GM23338 (cell line): ENCODE measurements around the gene PCSK5. TPM values are rescaled to one million over a fixed set of nuclear protein-coding genes. Genes with fewer than 3 reads are reported as not detected.

Experiments
- ATAC-seq: fragments of 200-7000 bp; cut with Tn5 transposase; 3 replicates; pipeline ENCODE4 v1.9.1; 2020
- DNase-seq: peaks from one replicate; pipeline ENCODE4 v3.0.0-alpha.2; 2015; ENCODE audit warnings: low spot score
- H2AFZ ChIP-seq: fragments of 200-600 bp; sonication (generic); 2 replicates; pipeline ENCODE4 v1.8.0; 2016; ENCODE audit warnings: antibody characterized with exemption, mild to moderate bottlenecking, moderate library complexity
- H3F3A ChIP-seq: fragments of 200-600 bp; sonication (generic); replicated peaks from 2 replicates; pipeline ENCODE4 v1.8.0; 2017; ENCODE audit warnings: antibody characterized with exemption, mixed run types, low read depth
- H3K27ac ChIP-seq: fragments of 200-600 bp; sonication (generic); 2 replicates; pipeline ENCODE4 v1.6.1; 2016; ENCODE audit warnings: low read depth
- H3K27me3 ChIP-seq: fragments of 200-600 bp; sonication (generic); 2 replicates; pipeline ENCODE4 v1.8.0; 2016; ENCODE audit warnings: mild to moderate bottlenecking, mixed run types, moderate library complexity; ENCODE audit not compliant: insufficient read depth
- H3K36me3 ChIP-seq: fragments of 200-600 bp; sonication (generic); 2 replicates; pipeline ENCODE4 v1.8.0; 2016; ENCODE audit warnings: mild to moderate bottlenecking; ENCODE audit not compliant: insufficient read depth
- H3K4me1 ChIP-seq: fragments of 200-600 bp; sonication (generic); 2 replicates; pipeline ENCODE4 v1.8.0; 2016; ENCODE audit warnings: mild to moderate bottlenecking, moderate library complexity; ENCODE audit not compliant: insufficient read depth
- H3K4me2 ChIP-seq: fragments of 200-600 bp; sonication (generic); 2 replicates; pipeline ENCODE4 v1.7.1; 2017; ENCODE audit warnings: mixed run types
- H3K4me3 ChIP-seq: fragments of 200-600 bp; sonication (generic); 2 replicates; pipeline ENCODE4 v1.6.1; 2016; ENCODE audit warnings: mixed run types
- H3K79me2 ChIP-seq: fragments of 200-600 bp; sonication (generic); replicated peaks from 2 replicates; pipeline ENCODE4 v1.8.0; 2017; ENCODE audit warnings: mild to moderate bottlenecking; ENCODE audit not compliant: insufficient read depth
- H3K9me2 ChIP-seq: fragments of 200-600 bp; sonication (generic); 2 replicates; pipeline ENCODE4 v1.8.0; 2017; ENCODE audit not compliant: insufficient read depth
- H4K20me1 ChIP-seq: fragments of 200-600 bp; sonication (generic); replicated peaks from 2 replicates; pipeline ENCODE4 v1.8.0; 2017; ENCODE audit warnings: mild to moderate bottlenecking; ENCODE audit not compliant: insufficient read depth
- H3K27ac Mint-ChIP-seq: 2 replicates; pipeline ENCODE4 v1.8.0; 2020; ENCODE audit warnings: inconsistent platforms, mild to moderate bottlenecking, moderate library complexity, mixed read lengths
- H3K27me3 Mint-ChIP-seq: 3 replicates; pipeline ENCODE4 v1.8.0; 2022; ENCODE audit warnings: low read depth, mild to moderate bottlenecking, moderate library complexity, mixed read lengths, inconsistent platforms; ENCODE audit not compliant: insufficient read depth, poor library complexity
- H3K36me3 Mint-ChIP-seq: 3 replicates; pipeline ENCODE4 v1.8.0; 2021; ENCODE audit warnings: low read depth, mild to moderate bottlenecking, inconsistent platforms, moderate library complexity, mixed read lengths
- H3K4me1 Mint-ChIP-seq: 3 replicates; pipeline ENCODE4 v1.8.0; 2020; ENCODE audit warnings: mild to moderate bottlenecking, inconsistent platforms, mixed read lengths
- H3K4me3 Mint-ChIP-seq: 3 replicates; pipeline ENCODE4 v1.8.0; 2021; ENCODE audit warnings: moderate library complexity, mild to moderate bottlenecking, inconsistent platforms, mixed read lengths
- H3K9me3 Mint-ChIP-seq: 3 replicates; pipeline ENCODE4 v1.8.0; 2020; ENCODE audit warnings: moderate library complexity, mild to moderate bottlenecking, inconsistent platforms, mixed read lengths
- EZH2phosphoT487 ChIP-seq: fragments of 200-600 bp; sonication (generic); IDR thresholded peaks from one replicate; pipeline ENCODE4 v1.8.1; 2018; ENCODE audit warnings: antibody characterized with exemption; ENCODE audit not compliant: unreplicated experiment
- STAT1 ChIP-seq: IDR thresholded peaks from one replicate; pipeline ENCODE4 v1.6.1; 2016; ENCODE audit warnings: antibody characterized with exemption; ENCODE audit not compliant: unreplicated experiment
- ZNF331 ChIP-seq: fragments of 250-450 bp; sonication (Bioruptor Pico); IDR thresholded peaks from 2 replicates; pipeline ENCODE4 v1.5.0; 2020; ENCODE audit warnings: low read depth, mild to moderate bottlenecking, moderate library complexity
- polyA plus RNA-seq: library from polyadenylated mRNA; unstranded; fragments of >200 nt; fragmentation: Nextera tagmentation; extraction: Ambion mirVana; gene quantifications from 2 replicates; pipeline ENCODE4 v1.2.1, GENCODE V29; 2016
- total RNA-seq: library from RNA; depleted of rRNA; stranded (reverse); fragments of >200 nt; shearing (Covaris generic); gene quantifications from 2 replicates; pipeline ENCODE4 v1.2.3, GENCODE V29; 2014
- TF ChIP-seq, protein P1 (sequence below): fragments of 250-450 bp; sonication (Bioruptor Pico); IDR thresholded peaks from 2 replicates; pipeline ENCODE4 v1.5.0; 2020; ENCODE audit warnings: mild to moderate bottlenecking, moderate library complexity
- TF ChIP-seq, protein P2 (sequence below): IDR thresholded peaks from one replicate; pipeline ENCODE4 v1.6.1; 2018; ENCODE audit warnings: antibody characterized with exemption; ENCODE audit not compliant: unreplicated experiment

The PCSK5 gene
- total and polyA plus RNA-seq, 2 experiments from 2014 or later, result 12.3 to 34.8 TPM

DNA sequence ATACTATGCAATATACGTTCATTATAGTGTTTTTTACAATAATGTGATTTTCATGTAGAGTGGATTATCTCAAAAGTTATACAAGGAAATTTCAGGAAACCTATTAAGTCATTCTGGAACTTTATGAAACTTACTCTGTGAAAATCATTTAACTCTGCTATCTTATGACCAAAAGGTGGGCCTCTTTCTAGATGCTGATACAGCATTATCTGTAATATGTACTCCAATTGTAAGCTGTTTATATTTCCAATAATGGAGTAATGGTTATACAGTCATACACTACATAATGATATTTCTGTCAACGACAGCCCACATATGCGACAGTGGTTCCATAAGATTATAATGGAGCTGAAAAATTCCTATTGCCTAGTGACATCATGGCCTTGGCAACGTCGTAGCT lies 18.8 kb upstream of the PCSK5 start:
- no peak overlapping the region for H2AFZ ChIP-seq
- no peak overlapping the region for H3K4me3 ChIP-seq
- no peak overlapping the region for H3K4me3 Mint-ChIP-seq
- H3F3A ChIP-seq, result no peaks in the 10 kb centered on the region
- no peaks in the 10 kb centered on the region for H3K36me3 ChIP-seq
- ATAC-seq (no peak), DNase-seq (no peak)
- no peaks in the 10 kb centered on the region for H3K4me1 ChIP-seq
- H3K27me3 ChIP-seq, result no peaks in the 10 kb centered on the region
- H3K27ac ChIP-seq, result no peak overlapping the region
- no peaks in the 10 kb centered on the region for H3K9me2 ChIP-seq
- no peak overlapping the region for H3K4me2 ChIP-seq
- H4K20me1 ChIP-seq, result no peaks in the 10 kb centered on the region
- H3K27me3 Mint-ChIP-seq, result no peaks in the 10 kb centered on the region
- no peak for TF ChIP-seq ZNF331 (CRISPR knock-in tag)
- TF ChIP-seq, protein P1, sequence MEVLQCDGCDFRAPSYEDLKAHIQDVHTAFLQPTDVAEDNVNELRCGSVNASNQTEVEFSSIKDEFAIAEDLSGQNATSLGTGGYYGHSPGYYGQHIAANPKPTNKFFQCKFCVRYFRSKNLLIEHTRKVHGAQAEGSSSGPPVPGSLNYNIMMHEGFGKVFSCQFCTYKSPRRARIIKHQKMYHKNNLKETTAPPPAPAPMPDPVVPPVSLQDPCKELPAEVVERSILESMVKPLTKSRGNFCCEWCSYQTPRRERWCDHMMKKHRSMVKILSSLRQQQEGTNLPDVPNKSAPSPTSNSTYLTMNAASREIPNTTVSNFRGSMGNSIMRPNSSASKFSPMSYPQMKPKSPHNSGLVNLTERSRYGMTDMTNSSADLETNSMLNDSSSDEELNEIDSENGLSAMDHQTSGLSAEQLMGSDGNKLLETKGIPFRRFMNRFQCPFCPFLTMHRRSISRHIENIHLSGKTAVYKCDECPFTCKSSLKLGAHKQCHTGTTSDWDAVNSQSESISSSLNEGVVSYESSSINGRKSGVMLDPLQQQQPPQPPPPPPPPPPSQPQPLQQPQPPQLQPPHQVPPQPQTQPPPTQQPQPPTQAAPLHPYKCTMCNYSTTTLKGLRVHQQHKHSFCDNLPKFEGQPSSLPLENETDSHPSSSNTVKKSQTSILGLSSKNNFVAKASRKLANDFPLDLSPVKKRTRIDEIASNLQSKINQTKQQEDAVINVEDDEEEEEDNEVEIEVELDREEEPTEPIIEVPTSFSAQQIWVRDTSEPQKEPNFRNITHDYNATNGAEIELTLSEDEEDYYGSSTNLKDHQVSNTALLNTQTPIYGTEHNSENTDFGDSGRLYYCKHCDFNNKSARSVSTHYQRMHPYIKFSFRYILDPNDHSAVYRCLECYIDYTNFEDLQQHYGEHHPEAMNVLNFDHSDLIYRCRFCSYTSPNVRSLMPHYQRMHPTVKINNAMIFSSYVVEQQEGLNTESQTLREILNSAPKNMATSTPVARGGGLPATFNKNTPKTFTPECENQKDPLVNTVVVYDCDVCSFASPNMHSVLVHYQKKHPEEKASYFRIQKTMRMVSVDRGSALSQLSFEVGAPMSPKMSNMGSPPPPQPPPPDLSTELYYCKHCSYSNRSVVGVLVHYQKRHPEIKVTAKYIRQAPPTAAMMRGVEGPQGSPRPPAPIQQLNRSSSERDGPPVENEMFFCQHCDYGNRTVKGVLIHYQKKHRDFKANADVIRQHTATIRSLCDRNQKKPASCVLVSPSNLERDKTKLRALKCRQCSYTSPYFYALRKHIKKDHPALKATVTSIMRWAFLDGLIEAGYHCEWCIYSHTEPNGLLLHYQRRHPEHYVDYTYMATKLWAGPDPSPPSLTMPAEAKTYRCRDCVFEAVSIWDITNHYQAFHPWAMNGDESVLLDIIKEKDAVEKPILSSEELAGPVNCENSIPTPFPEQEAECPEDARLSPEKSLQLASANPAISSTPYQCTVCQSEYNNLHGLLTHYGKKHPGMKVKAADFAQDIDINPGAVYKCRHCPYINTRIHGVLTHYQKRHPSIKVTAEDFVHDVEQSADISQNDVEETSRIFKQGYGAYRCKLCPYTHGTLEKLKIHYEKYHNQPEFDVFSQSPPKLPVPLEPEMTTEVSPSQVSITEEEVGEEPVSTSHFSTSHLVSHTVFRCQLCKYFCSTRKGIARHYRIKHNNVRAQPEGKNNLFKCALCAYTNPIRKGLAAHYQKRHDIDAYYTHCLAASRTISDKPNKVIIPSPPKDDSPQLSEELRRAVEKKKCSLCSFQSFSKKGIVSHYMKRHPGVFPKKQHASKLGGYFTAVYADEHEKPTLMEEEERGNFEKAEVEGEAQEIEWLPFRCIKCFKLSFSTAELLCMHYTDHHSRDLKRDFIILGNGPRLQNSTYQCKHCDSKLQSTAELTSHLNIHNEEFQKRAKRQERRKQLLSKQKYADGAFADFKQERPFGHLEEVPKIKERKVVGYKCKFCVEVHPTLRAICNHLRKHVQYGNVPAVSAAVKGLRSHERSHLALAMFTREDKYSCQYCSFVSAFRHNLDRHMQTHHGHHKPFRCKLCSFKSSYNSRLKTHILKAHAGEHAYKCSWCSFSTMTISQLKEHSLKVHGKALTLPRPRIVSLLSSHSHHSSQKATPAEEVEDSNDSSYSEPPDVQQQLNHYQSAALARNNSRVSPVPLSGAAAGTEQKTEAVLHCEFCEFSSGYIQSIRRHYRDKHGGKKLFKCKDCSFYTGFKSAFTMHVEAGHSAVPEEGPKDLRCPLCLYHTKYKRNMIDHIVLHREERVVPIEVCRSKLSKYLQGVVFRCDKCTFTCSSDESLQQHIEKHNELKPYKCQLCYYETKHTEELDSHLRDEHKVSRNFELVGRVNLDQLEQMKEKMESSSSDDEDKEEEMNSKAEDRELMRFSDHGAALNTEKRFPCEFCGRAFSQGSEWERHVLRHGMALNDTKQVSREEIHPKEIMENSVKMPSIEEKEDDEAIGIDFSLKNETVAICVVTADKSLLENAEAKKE, result no peak
- TF ChIP-seq, protein P2, sequence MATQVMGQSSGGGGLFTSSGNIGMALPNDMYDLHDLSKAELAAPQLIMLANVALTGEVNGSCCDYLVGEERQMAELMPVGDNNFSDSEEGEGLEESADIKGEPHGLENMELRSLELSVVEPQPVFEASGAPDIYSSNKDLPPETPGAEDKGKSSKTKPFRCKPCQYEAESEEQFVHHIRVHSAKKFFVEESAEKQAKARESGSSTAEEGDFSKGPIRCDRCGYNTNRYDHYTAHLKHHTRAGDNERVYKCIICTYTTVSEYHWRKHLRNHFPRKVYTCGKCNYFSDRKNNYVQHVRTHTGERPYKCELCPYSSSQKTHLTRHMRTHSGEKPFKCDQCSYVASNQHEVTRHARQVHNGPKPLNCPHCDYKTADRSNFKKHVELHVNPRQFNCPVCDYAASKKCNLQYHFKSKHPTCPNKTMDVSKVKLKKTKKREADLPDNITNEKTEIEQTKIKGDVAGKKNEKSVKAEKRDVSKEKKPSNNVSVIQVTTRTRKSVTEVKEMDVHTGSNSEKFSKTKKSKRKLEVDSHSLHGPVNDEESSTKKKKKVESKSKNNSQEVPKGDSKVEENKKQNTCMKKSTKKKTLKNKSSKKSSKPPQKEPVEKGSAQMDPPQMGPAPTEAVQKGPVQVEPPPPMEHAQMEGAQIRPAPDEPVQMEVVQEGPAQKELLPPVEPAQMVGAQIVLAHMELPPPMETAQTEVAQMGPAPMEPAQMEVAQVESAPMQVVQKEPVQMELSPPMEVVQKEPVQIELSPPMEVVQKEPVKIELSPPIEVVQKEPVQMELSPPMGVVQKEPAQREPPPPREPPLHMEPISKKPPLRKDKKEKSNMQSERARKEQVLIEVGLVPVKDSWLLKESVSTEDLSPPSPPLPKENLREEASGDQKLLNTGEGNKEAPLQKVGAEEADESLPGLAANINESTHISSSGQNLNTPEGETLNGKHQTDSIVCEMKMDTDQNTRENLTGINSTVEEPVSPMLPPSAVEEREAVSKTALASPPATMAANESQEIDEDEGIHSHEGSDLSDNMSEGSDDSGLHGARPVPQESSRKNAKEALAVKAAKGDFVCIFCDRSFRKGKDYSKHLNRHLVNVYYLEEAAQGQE, result no peak
- TF ChIP-seq STAT1, result no peak
- TF ChIP-seq EZH2phosphoT487, result no peak
- H3K27ac Mint-ChIP-seq, result no peak overlapping the region
- H3K36me3 Mint-ChIP-seq, result no peaks in the 10 kb centered on the region
- H3K79me2 ChIP-seq, result no peaks in the 10 kb centered on the region
- H3K9me3 Mint-ChIP-seq, result no peaks in the 10 kb centered on the region
- H3K4me1 Mint-ChIP-seq, result no peaks in the 10 kb centered on the region
